HepG2 (cell line): ENCODE measurements around the gene POP7. TPM values are rescaled to one million over a fixed set of nuclear protein-coding genes. Genes with fewer than 3 reads are reported as not detected.

ENCODE experiments used
- CCAR2 ChIP-seq: fragments of 200-400 bp; formaldehyde crosslinking; optimal IDR thresholded peaks from 2 replicates; pipeline ENCODE3; 2018; ENCODE audit warnings: low read depth, mild to moderate bottlenecking, low read length, moderate library complexity
- CENPBD1 ChIP-seq: sonication (generic); formaldehyde crosslinking; IDR thresholded peaks from 2 replicates; pipeline ENCODE4 v1.8.0; 2022; ENCODE audit warnings: missing genetic modification reagents, low read depth, mild to moderate bottlenecking, borderline replicate concordance
- DR1 ChIP-seq: sonication (generic); formaldehyde crosslinking; IDR thresholded peaks from 2 replicates; pipeline ENCODE4 v1.8.0; 2021; ENCODE audit warnings: mild to moderate bottlenecking, missing genetic modification reagents, inconsistent platforms
- FOXP1 ChIP-seq, 2 experiments: fragments of 450-650 bp in 1 of 2; IDR thresholded peaks; 2 replicates each; pipeline ENCODE4 v1.6.1; 2017 to 2018; ENCODE audit warnings: antibody characterized with exemption in 1 of 2
- HNF1A ChIP-seq, 2 experiments: sonication (generic) in 1 of 2; formaldehyde crosslinking in 1 of 2; IDR thresholded peaks; 2 replicates each; pipeline versions ENCODE4 v1.4.0 to v1.6.1; 2016 to 2020; ENCODE audit warnings: borderline replicate concordance in 1 of 2, low read depth in 1 of 2, mild to moderate bottlenecking in 1 of 2, missing genetic modification reagents in 1 of 2
- NR1H2 ChIP-seq: sonication (generic); formaldehyde crosslinking; IDR thresholded peaks from 2 replicates; pipeline ENCODE4 v1.8.1; 2022; ENCODE audit warnings: low read depth, missing genetic modification reagents, borderline replicate concordance
- PTBP1 ChIP-seq: fragments of 200-400 bp; formaldehyde crosslinking; IDR thresholded peaks from 2 replicates; pipeline ENCODE4 v1.6.1; 2018; ENCODE audit warnings: low read length, low read depth; ENCODE audit not compliant: poor library complexity, severe bottlenecking
- SUZ12 ChIP-seq: fragments of 150-350 bp; IDR thresholded peaks from 2 replicates; pipeline ENCODE4 v1.6.1; 2014; ENCODE audit warnings: low read depth, low read length
- TBX3 ChIP-seq: fragments of 450-650 bp; IDR thresholded peaks from 2 replicates; pipeline ENCODE4 v1.6.1; 2017; ENCODE audit warnings: antibody characterized with exemption, mild to moderate bottlenecking, inconsistent platforms, borderline replicate concordance
- TGIF2 ChIP-seq: IDR thresholded peaks from 2 replicates; pipeline ENCODE4 v1.6.1; 2016; ENCODE audit warnings: control low read depth, missing compliant biosample characterization
- ZKSCAN1 ChIP-seq: fragments of 150-350 bp; IDR thresholded peaks from 2 replicates; pipeline ENCODE4 v1.6.1; 2014; ENCODE audit warnings: low read length
- ZNF12 ChIP-seq: sonication (generic); formaldehyde crosslinking; IDR thresholded peaks from 2 replicates; pipeline ENCODE4 v1.5.0; 2020; ENCODE audit warnings: missing genetic modification reagents
- ZNF142 ChIP-seq: sonication (generic); formaldehyde crosslinking; IDR thresholded peaks from 2 replicates; pipeline ENCODE4 v1.4.0; 2020; ENCODE audit warnings: missing genetic modification reagents
- ZNF160 ChIP-seq: sonication (generic); formaldehyde crosslinking; IDR thresholded peaks from 2 replicates; pipeline ENCODE4 v1.8.0; 2022; ENCODE audit warnings: mild to moderate bottlenecking, inconsistent platforms, missing genetic modification reagents
- ZNF225 ChIP-seq: sonication (generic); formaldehyde crosslinking; IDR thresholded peaks from 2 replicates; pipeline ENCODE4 v1.4.0; 2020; ENCODE audit warnings: mild to moderate bottlenecking, missing genetic modification reagents
- ZNF280B ChIP-seq: sonication (generic); formaldehyde crosslinking; IDR thresholded peaks from 2 replicates; pipeline ENCODE4 v1.5.0; 2020; ENCODE audit warnings: missing genetic modification reagents, mild to moderate bottlenecking, borderline replicate concordance
- ZSCAN20 ChIP-seq: sonication (generic); formaldehyde crosslinking; IDR thresholded peaks from 2 replicates; pipeline ENCODE4 v1.4.0; 2020; ENCODE audit warnings: missing genetic modification reagents, mild to moderate bottlenecking, borderline replicate concordance
- polyA plus RNA-seq, 8 experiments: library from polyadenylated mRNA; depleted of rRNA in 3 of 8; stranded (reverse) in 7 of 8; unstranded in 1 of 8; fragments of >200 nt; fragmentation: Illumina TruSeq in 4 of 8; extraction: Trizol in 4 of 8; gene quantifications; 2 replicates each; pipeline versions ENCODE4 v1.2.1 to v1.2.3, GENCODE V29; 2011 to 2016; ENCODE audit warnings: low read depth in 4 of 8, missing spikeins in 1 of 8, mixed read lengths in 1 of 8; ENCODE audit not compliant: insufficient read depth in 1 of 8
- total RNA-seq, 5 experiments: library from RNA; depleted of rRNA; stranded (reverse); fragments of >200 nt; fragmentation: Illumina TruSeq; extraction: Trizol; gene quantifications; 2 replicates each; pipeline ENCODE4 v1.2.3, GENCODE V29; 2016; ENCODE audit warnings: low read depth in 1 of 5

Gene POP7
- total and polyA plus RNA-seq, 2 of the 13 experiments (the other 11 are each of a cell fraction or from before 2014, with no cell fraction given): 63.9 to 91.1 TPM

GRCh38 chr7:100673302-100673941, 32.5 kb upstream of the POP7 start, which contains the start of gene GNB2 (continued):
- TF ChIP-seq ZNF280B (CRISPR knock-in tag) (no peak), NR1H2 (no peak), FOXP1 (IDR thresholded peaks at IDR 0.05) (no peak), FOXP1 (CRISPR knock-in tag; IDR thresholded peaks at IDR 0.05) (no peak), DR1 (peak; percentile 55; the same call in 1 of the 2 replicates), ZNF142 (CRISPR knock-in tag) (no peak), ZSCAN20 (CRISPR knock-in tag) (no peak), ZNF12 (CRISPR knock-in tag) (no peak; the same call in 1 of the 2 replicates), SUZ12 (no peak), ZKSCAN1 (0 out of 2 replicates have a peak, but pooled peaks have one; percentile 30), CCAR2 (no peak), ZNF225 (no peak; the same call in 1 of the 2 replicates), PTBP1 (no peak), HNF1A (IDR thresholded peaks at IDR 0.05; ENCODE audit: low read depth) (no peak), HNF1A (CRISPR knock-in tag; IDR thresholded peaks at IDR 0.05; ENCODE audit: borderline replicate concordance) (peak; percentile 60; the same call in 1 of the 2 replicates), TBX3 (peak; percentile 88), TGIF2 (no peak), CENPBD1 (no peak), ZNF160 (CRISPR knock-in tag) (no peak)
